ENCODE measurements around the gene NRGN. TPM values are rescaled to one million over a fixed set of nuclear protein-coding genes. Genes with fewer than 3 reads are reported as not detected.

Gene NRGN
- total RNA-seq, 2 donors from 2014 or later = 7.3 to 17.5 TPM

- H3K4me3 ChIP-seq = no peak overlapping the region
- H3K36me3 ChIP-seq = no peaks in the 10 kb centered on the region
- no peaks in the 10 kb centered on the region for H3K27me3 ChIP-seq (replicated peaks; ENCODE audit: insufficient read depth)
- H3K27ac ChIP-seq = no peak overlapping the region
- DNase-seq (ENCODE audit: low spot score) (no peak), ATAC-seq (ENCODE audit: insufficient number of reproducible peaks, low FRiP score, low read depth) (no peak)
- H3K9me3 ChIP-seq = no peaks in the 10 kb centered on the region
- TF ChIP-seq CTCF (IDR thresholded peaks at IDR 0.05) = no peak
- no peaks in the 10 kb centered on the region for H3K4me1 ChIP-seq (ENCODE audit: control insufficient read depth in 1 of 2, low read depth in 2 of 2)
Measured at GRCh38 chr11:124712392-124712791, 27.4 kb upstream of the NRGN start.

- H3K27ac ChIP-seq = no peak overlapping the region
Measured at GRCh38 chr11:124716591-124716990, 23.2 kb upstream of the NRGN start.

GRCh38 chr11:124717421-124717785 is 22.3 kb upstream of the NRGN start:
- no peaks in the 10 kb centered on the region for H3K36me3 ChIP-seq
- H3K4me1 ChIP-seq (ENCODE audit: control insufficient read depth in 1 of 2, low read depth in 2 of 2) = peaks cover 0 to 9% of the 10 kb centered on the region in 2 donors
- H3K9me3 ChIP-seq = no peaks in the 10 kb centered on the region
- H3K27ac ChIP-seq = peak overlapping the region; percentile 63 to 69
- H3K27me3 ChIP-seq (replicated peaks; ENCODE audit: insufficient read depth) = no peaks in the 10 kb centered on the region
- peak overlapping the region; percentile 61 for H3K4me3 ChIP-seq
- TF ChIP-seq CTCF (IDR thresholded peaks at IDR 0.05) = no peak
- DNase-seq (ENCODE audit: low spot score) (no peak), ATAC-seq (ENCODE audit: insufficient number of reproducible peaks, low FRiP score, low read depth) (no peak)

More at GRCh38 chr11:124716591-124716990, 23.2 kb upstream of the NRGN start:
- Histone ChIP-seq H3K9me3 (no peaks in the 10 kb centered on the region), H3K4me1 (ENCODE audit: control insufficient read depth in 1 of 2, low read depth in 2 of 2) (peaks cover 0 to 9% of the 10 kb centered on the region in 2 donors), H3K36me3 (no peaks in the 10 kb centered on the region), H3K27me3 (replicated peaks; ENCODE audit: insufficient read depth) (no peaks in the 10 kb centered on the region), H3K4me3 (no peak overlapping the region)
- DNase-seq (ENCODE audit: low spot score) = no peak
- no peak for ATAC-seq (ENCODE audit: insufficient number of reproducible peaks, low FRiP score, low read depth)
- no peak for TF ChIP-seq CTCF (IDR thresholded peaks at IDR 0.05)

GRCh38 chr11:124717786-124718651 is 21.7 kb upstream of the NRGN start:
- peak overlapping the region; percentile 61 for H3K4me3 ChIP-seq
- H3K36me3 ChIP-seq = no peaks in the 10 kb centered on the region
- H3K9me3 ChIP-seq = no peaks in the 10 kb centered on the region
- ATAC-seq (ENCODE audit: insufficient number of reproducible peaks, low FRiP score, low read depth) (peak; percentile 61), DNase-seq (ENCODE audit: low spot score) (no peak)
- H3K4me1 ChIP-seq (ENCODE audit: control insufficient read depth in 1 of 2, low read depth in 2 of 2) = peaks cover 0 to 9% of the 10 kb centered on the region in 2 donors
- H3K27ac ChIP-seq = peak overlapping the region; percentile 63 to 69
- no peak for TF ChIP-seq CTCF (IDR thresholded peaks at IDR 0.05)
- no peaks in the 10 kb centered on the region for H3K27me3 ChIP-seq (replicated peaks; ENCODE audit: insufficient read depth)

GRCh38 chr11:124718801-124719200 is 20.9 kb upstream of the NRGN start:
- peaks cover 0 to 9% of the 10 kb centered on the region in 2 donors for H3K4me1 ChIP-seq (ENCODE audit: control insufficient read depth in 1 of 2, low read depth in 2 of 2)
- H3K36me3 ChIP-seq = no peaks in the 10 kb centered on the region
- no peak overlapping the region for H3K4me3 ChIP-seq
- TF ChIP-seq CTCF (IDR thresholded peaks at IDR 0.05) = no peak
- ATAC-seq (ENCODE audit: insufficient number of reproducible peaks, low FRiP score, low read depth) = no peak
- no peaks in the 10 kb centered on the region for H3K27me3 ChIP-seq (replicated peaks; ENCODE audit: insufficient read depth)
- H3K27ac ChIP-seq = peak overlapping the region in 1 of 2 donors; percentile 69
- no peaks in the 10 kb centered on the region for H3K9me3 ChIP-seq
- DNase-seq (ENCODE audit: low spot score) = no peak
